NCI-H446 (cell line): ENCODE results near the gene SHC2.
A peak's percentile ranks its signal among the peaks of the same experiment; 100 is the strongest.

Source experiments
- DNase-seq, 2 experiments: peaks; one replicate each; lab custom pipeline; 2025; lab: John Stamatoyannopoulos, UW

Gene SHC2

GRCh38 chr19:460877-461720, at the start of gene SHC2:
SHC2 (minus strand) TSS chr19:461033; CDS start chr19:460996, 37 bp downstream.
- DNase-seq = peak in 1 of 2 experiments; percentile 50

GRCh38 chr19:508204-509150, 47.6 kb upstream of the SHC2 start:
- DNase-seq = no peak

- peak; percentile 86 to 91 for DNase-seq
Measured at GRCh38 chr19:507286-508203, 46.7 kb upstream of the SHC2 start, which contains the start of gene TPGS1. TPGS1 (plus strand) TSS chr19:507497; CDS start chr19:507507, 10 bp downstream.

- peak; percentile 100 for DNase-seq
Measured at GRCh38 chr19:506404-507285, 45.8 kb upstream of the SHC2 start.

- no peak for DNase-seq
Measured at GRCh38 chr19:504616-505015, 43.8 kb upstream of the SHC2 start.

GRCh38 chr19:501646-502045, 40.8 kb upstream of the SHC2 start:
- DNase-seq = no peak

- no peak for DNase-seq
Measured at GRCh38 chr19:498977-499623, 38.3 kb upstream of the SHC2 start.

GRCh38 chr19:498511-498891, 37.7 kb upstream of the SHC2 start:
- no peak for DNase-seq

- no peak for DNase-seq
Measured at GRCh38 chr19:497869-498510, 37.2 kb upstream of the SHC2 start.

GRCh38 chr19:497491-497868, 36.6 kb upstream of the SHC2 start:
- DNase-seq = no peak

GRCh38 chr19:496986-497385, 36.2 kb upstream of the SHC2 start:
- DNase-seq = no peak

GRCh38 chr19:496112-496665, 35.4 kb upstream of the SHC2 start, which contains the start of gene MADCAM1:
MADCAM1 (plus strand) TSS chr19:496486; CDS start chr19:496500, 14 bp downstream.
- DNase-seq = no peak

GRCh38 chr19:495402-496111, 34.7 kb upstream of the SHC2 start:
- peak; percentile 43 to 65 for DNase-seq

GRCh38 chr19:495081-495401, 34.2 kb upstream of the SHC2 start:
- DNase-seq = no peak

- no peak for DNase-seq
Measured at GRCh38 chr19:494171-495080, 33.6 kb upstream of the SHC2 start.

- no peak for DNase-seq
Measured at GRCh38 chr19:493391-494170, 32.7 kb upstream of the SHC2 start.

- no peak for DNase-seq
Measured at GRCh38 chr19:492091-492531, 31.3 kb upstream of the SHC2 start.
